Muscle of arm (tissue), 12 donors: ENCODE data around the gene CPVL. TPM values are rescaled to one million over a fixed set of nuclear protein-coding genes. Genes with fewer than 3 reads are reported as not detected.

Experiments used
- polyA plus RNA-seq, 12 donors: library from polyadenylated mRNA; unstranded; fragments of 120-200 nt; gene quantifications; one replicate each; pipeline ENCODE4 v1.2.1, GENCODE V29; 2013; ENCODE audit not compliant: insufficient read length in 12 of 12

CPVL gene
- polyA plus RNA-seq, 12 donors, result 17.0 to 53.2 (median 28.4) TPM; not detected in 1

Other genes with a start within 250 kb of the CPVL start
- 10 to 100 TPM in 11 of 12 donors, not detected in 1; 23.0 to 44.7 (median 32.8) TPM for gene TRIL, start 188.2 kb downstream of the CPVL start, polyA plus RNA-seq
- gene CHN2, start 48.2 kb upstream of the CPVL start, polyA plus RNA-seq, result 10 to 100 TPM in 10 of 12 donors, 1 to 10 TPM in 1, not detected in 1; 10.0 to 19.2 (median 14.4) TPM